ENCODE results near the gene GRB10. TPM values are rescaled to one million over a fixed set of nuclear protein-coding genes. Genes with fewer than 3 reads are reported as not detected.

Gene GRB10
- polyA plus RNA-seq, 1 donor from 2014 or later, result 78.4 TPM

DNA sequence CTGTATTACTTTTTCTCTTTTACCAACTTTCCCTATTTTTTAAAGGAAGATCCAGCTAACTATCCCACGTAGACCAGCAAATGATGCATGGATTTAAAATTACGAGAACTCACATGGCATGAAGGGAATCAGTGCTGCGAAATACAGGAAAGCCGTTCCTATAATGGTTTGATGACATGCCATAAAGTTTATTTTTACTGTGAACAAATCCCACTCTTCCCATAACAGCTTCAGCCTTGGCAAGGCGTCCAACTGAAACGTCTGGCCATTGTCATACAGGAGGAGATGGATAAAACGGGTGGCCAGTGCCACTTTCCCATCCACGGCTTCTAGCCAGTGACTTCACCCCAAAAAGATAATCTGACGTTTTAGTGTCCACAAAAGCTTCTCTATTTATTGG, 111.3 kb downstream of the GRB10 start:
- TF ChIP-seq EP300 (conservative IDR thresholded peaks at IDR 0.05; ENCODE audit: poor library complexity, severe bottlenecking), result no peak
- TF ChIP-seq POLR2AphosphoS5 (IDR thresholded peaks at IDR 0.05), result no peak
- TF ChIP-seq, protein P1, sequence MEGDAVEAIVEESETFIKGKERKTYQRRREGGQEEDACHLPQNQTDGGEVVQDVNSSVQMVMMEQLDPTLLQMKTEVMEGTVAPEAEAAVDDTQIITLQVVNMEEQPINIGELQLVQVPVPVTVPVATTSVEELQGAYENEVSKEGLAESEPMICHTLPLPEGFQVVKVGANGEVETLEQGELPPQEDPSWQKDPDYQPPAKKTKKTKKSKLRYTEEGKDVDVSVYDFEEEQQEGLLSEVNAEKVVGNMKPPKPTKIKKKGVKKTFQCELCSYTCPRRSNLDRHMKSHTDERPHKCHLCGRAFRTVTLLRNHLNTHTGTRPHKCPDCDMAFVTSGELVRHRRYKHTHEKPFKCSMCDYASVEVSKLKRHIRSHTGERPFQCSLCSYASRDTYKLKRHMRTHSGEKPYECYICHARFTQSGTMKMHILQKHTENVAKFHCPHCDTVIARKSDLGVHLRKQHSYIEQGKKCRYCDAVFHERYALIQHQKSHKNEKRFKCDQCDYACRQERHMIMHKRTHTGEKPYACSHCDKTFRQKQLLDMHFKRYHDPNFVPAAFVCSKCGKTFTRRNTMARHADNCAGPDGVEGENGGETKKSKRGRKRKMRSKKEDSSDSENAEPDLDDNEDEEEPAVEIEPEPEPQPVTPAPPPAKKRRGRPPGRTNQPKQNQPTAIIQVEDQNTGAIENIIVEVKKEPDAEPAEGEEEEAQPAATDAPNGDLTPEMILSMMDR (IDR thresholded peaks at IDR 0.05; ENCODE audit: poor library complexity, severe bottlenecking), result no peak
- no peak for TF ChIP-seq RAD21 (conservative IDR thresholded peaks at IDR 0.05)
- TF ChIP-seq EZH2 (IDR thresholded peaks at IDR 0.05; ENCODE audit: borderline replicate concordance, insufficient read depth, low read length, poor library complexity, severe bottlenecking), result no peak
- TF ChIP-seq TAF1 (IDR thresholded peaks at IDR 0.05; ENCODE audit: low read depth), result no peak
- no peak for TF ChIP-seq SMC3 (conservative IDR thresholded peaks at IDR 0.05; ENCODE audit: poor library complexity)
- TF ChIP-seq MXI1 (conservative IDR thresholded peaks at IDR 0.05; ENCODE audit: poor library complexity, severe bottlenecking), result no peak
- TF ChIP-seq, protein P2, sequence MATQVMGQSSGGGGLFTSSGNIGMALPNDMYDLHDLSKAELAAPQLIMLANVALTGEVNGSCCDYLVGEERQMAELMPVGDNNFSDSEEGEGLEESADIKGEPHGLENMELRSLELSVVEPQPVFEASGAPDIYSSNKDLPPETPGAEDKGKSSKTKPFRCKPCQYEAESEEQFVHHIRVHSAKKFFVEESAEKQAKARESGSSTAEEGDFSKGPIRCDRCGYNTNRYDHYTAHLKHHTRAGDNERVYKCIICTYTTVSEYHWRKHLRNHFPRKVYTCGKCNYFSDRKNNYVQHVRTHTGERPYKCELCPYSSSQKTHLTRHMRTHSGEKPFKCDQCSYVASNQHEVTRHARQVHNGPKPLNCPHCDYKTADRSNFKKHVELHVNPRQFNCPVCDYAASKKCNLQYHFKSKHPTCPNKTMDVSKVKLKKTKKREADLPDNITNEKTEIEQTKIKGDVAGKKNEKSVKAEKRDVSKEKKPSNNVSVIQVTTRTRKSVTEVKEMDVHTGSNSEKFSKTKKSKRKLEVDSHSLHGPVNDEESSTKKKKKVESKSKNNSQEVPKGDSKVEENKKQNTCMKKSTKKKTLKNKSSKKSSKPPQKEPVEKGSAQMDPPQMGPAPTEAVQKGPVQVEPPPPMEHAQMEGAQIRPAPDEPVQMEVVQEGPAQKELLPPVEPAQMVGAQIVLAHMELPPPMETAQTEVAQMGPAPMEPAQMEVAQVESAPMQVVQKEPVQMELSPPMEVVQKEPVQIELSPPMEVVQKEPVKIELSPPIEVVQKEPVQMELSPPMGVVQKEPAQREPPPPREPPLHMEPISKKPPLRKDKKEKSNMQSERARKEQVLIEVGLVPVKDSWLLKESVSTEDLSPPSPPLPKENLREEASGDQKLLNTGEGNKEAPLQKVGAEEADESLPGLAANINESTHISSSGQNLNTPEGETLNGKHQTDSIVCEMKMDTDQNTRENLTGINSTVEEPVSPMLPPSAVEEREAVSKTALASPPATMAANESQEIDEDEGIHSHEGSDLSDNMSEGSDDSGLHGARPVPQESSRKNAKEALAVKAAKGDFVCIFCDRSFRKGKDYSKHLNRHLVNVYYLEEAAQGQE (IDR thresholded peaks at IDR 0.05; ENCODE audit: borderline replicate concordance), result no peak
- H2AFZ ChIP-seq (ENCODE audit: low read depth, low read length), result no peak overlapping the region
- H3K27ac ChIP-seq (ENCODE audit: low read length), result no peak overlapping the region
- H4K20me1 ChIP-seq (ENCODE audit: insufficient read depth), result no peaks in the 10 kb centered on the region
- H3K79me2 ChIP-seq (replicated peaks; ENCODE audit: insufficient read depth, low read length), result peaks cover 11% of the 10 kb centered on the region
- no peak overlapping the region for H3K4me3 ChIP-seq (ENCODE audit: low read length)
- H3K27me3 ChIP-seq (ENCODE audit: insufficient read depth, low read depth, low read length), result no peaks in the 10 kb centered on the region
- H3K4me2 ChIP-seq (ENCODE audit: low read length), result no peak overlapping the region
- H3K9ac ChIP-seq (ENCODE audit: low read length), result no peak overlapping the region
- no peaks in the 10 kb centered on the region for H3F3A ChIP-seq (ENCODE audit: insufficient read depth, low read length, poor library complexity, severe bottlenecking)
- H3K9me2 ChIP-seq (ENCODE audit: insufficient read depth, low read length), result no peaks in the 10 kb centered on the region
- H3K36me3 ChIP-seq (ENCODE audit: insufficient read depth, low read length), result no peaks in the 10 kb centered on the region
- no peaks in the 10 kb centered on the region for H3K9me3 ChIP-seq (ENCODE audit: low read length)

DNA sequence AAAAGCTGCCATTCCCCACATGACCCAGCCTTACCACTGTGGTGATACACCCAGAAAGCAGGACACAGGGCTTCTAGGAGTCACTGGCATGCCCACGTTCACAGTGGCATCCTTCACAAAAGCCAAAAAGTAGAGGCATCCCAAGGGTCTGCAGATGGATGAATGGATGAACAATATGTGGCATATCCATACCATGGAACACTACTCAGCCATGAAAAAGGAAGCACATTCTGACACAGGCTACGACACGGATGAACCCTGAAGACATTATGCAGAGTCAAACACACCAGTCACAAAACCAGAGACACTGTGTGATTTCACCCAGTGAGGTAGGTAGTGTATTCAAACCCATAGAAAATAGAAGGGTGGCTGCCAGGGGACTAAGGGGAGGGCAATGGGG, 112.8 kb downstream of the GRB10 start:
- Histone ChIP-seq H3K9me2 (ENCODE audit: insufficient read depth, low read length) (no peaks in the 10 kb centered on the region), H3K27me3 (ENCODE audit: insufficient read depth, low read depth, low read length) (no peaks in the 10 kb centered on the region), H4K20me1 (ENCODE audit: insufficient read depth) (no peaks in the 10 kb centered on the region)

More for the DNA sequence above, 112.8 kb downstream of the GRB10 start:
- Histone ChIP-seq H3K4me3 (ENCODE audit: low read length) (no peak overlapping the region), H3K79me2 (replicated peaks; ENCODE audit: insufficient read depth, low read length) (peaks cover 5% of the 10 kb centered on the region), H3K9ac (ENCODE audit: low read length) (no peak overlapping the region), H3K4me2 (ENCODE audit: low read length) (no peak overlapping the region), H3F3A (ENCODE audit: insufficient read depth, low read length, poor library complexity, severe bottlenecking) (no peaks in the 10 kb centered on the region), H3K27ac (ENCODE audit: low read length) (no peak overlapping the region), H2AFZ (ENCODE audit: low read depth, low read length) (no peak overlapping the region), H3K36me3 (ENCODE audit: insufficient read depth, low read length) (no peaks in the 10 kb centered on the region), H3K9me3 (ENCODE audit: low read length) (no peaks in the 10 kb centered on the region)
- TF ChIP-seq MXI1 (conservative IDR thresholded peaks at IDR 0.05; ENCODE audit: poor library complexity, severe bottlenecking) (no peak), RAD21 (conservative IDR thresholded peaks at IDR 0.05) (no peak), EP300 (conservative IDR thresholded peaks at IDR 0.05; ENCODE audit: poor library complexity, severe bottlenecking) (no peak), SMC3 (conservative IDR thresholded peaks at IDR 0.05; ENCODE audit: poor library complexity) (no peak), POLR2AphosphoS5 (IDR thresholded peaks at IDR 0.05) (no peak), TAF1 (IDR thresholded peaks at IDR 0.05; ENCODE audit: low read depth) (no peak)
- TF ChIP-seq, protein P2 (IDR thresholded peaks at IDR 0.05; ENCODE audit: borderline replicate concordance), result no peak
- TF ChIP-seq, protein P1 (IDR thresholded peaks at IDR 0.05; ENCODE audit: poor library complexity, severe bottlenecking), result no peak
